HG02642 (cell line): ENCODE data around the gene CNPY1.

ENCODE experiments used
- ATAC-seq: cut with Tn5 transposase; IDR thresholded peaks from one replicate; pipeline ENCODE4 v1.9.1; 2021; ENCODE audit warnings: mild to moderate bottlenecking; ENCODE audit not compliant: unreplicated experiment, poor library complexity

The CNPY1 gene

GRCh38 chr7:155560196-155560885 is 14.0 kb upstream of the CNPY1 start:
- no peak for ATAC-seq

GRCh38 chr7:155559519-155560108 is 13.3 kb upstream of the CNPY1 start:
- ATAC-seq: no peak

- no peak for ATAC-seq
These were observed 12.6 kb upstream of the CNPY1 start for GRCh38 chr7:155558961-155559360.

- no peak for ATAC-seq
These were observed 12.0 kb upstream of the CNPY1 start for GRCh38 chr7:155558351-155558750.

DNA sequence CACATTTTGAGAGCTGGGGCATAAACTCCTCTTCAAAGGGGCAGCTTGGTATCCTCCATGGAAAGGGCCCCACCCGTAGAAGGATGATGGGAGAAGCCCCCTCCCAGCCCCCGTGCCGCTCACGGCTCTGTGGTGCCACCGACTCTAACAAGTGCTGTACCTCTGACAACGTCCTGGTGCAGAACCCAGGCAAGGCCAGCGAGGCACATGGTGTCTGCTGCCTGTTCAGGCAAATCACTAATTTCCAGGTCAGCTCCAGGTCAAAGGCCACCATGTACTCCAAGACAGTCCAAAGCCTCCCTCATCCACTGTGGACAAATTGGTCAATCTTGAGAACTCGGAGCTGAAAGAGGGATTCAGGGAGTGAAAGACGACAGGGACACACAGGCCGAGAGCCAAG is 11.4 kb upstream of the CNPY1 start:
- ATAC-seq: no peak

GRCh38 chr7:155556763-155557162 is 10.4 kb upstream of the CNPY1 start:
- no peak for ATAC-seq

GRCh38 chr7:155555116-155555695 is 8.8 kb upstream of the CNPY1 start:
- ATAC-seq: no peak

GRCh38 chr7:155553871-155554270 is 7.5 kb upstream of the CNPY1 start:
- ATAC-seq: no peak

GRCh38 chr7:155551785-155552611 is 5.6 kb upstream of the CNPY1 start:
- no peak for ATAC-seq

DNA sequence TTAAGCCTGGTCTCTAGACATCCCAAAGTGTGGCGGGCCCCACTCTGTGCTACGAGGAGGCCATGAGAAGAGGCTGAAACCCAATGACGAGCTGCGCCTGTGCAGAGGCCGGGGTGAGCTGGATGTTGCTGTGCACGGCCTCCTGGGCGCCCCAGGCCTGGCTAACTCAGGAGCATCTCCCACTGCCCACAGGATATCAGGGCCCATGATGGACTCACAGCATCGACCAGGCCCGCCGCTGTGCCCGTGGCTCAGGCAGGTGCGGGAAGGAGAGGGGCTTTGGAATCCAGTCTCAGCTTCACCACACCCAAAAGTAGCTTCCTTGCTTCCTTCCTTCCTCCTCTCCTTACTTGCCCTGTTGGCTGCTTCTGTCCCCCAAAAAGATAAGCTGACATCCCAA is 4.6 kb upstream of the CNPY1 start:
- ATAC-seq: no peak

DNA sequence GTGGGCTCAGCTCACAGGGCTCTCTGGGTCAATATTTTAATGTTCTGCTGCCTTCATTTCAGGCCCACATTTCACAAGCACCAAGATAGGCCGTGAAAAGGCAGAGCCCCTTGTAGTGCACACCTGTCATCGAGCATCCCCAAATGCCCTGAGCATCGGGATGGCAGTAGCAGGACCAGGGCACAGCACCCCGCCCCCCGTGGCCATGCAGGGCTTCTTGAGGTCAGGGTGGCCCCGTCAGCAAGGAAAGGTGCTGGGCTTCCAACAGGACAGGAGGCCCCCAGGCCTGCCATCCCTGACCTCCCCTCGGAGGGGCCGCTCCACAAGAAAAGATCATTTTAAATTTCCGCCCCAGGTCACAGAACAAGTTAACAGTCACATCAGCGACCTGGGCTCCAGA is 2.9 kb upstream of the CNPY1 start:
- no peak for ATAC-seq

GRCh38 chr7:155547161-155547791 is 917 bp upstream of the CNPY1 start:
- ATAC-seq: no peak

- no peak for ATAC-seq
These were observed 1.0 kb downstream of the CNPY1 start for GRCh38 chr7:155545348-155545747.

GRCh38 chr7:155544485-155544884 is 1.9 kb downstream of the CNPY1 start:
- no peak for ATAC-seq

DNA sequence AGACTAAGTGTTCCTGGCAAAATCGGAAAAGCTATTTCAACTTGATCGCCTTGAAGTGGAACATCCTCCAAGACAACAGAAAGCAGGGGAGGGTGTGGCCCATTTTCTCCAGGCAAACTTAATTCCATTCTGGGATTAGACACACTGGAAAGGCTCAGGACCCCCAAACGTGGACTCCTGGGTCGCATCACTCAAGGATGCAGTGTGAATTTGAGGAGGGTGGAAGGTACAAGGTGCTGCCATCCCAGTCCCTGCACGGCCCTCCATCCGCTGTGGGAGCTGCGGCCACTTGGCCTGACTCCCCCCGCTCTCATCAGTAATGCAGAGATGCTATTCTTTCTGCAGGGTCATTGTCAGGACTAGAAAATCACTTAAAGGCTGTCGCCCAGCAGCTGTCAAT is 2.4 kb downstream of the CNPY1 start:
- no peak for ATAC-seq

- no peak for ATAC-seq
These were observed 3.1 kb downstream of the CNPY1 start for GRCh38 chr7:155543011-155543876.

DNA sequence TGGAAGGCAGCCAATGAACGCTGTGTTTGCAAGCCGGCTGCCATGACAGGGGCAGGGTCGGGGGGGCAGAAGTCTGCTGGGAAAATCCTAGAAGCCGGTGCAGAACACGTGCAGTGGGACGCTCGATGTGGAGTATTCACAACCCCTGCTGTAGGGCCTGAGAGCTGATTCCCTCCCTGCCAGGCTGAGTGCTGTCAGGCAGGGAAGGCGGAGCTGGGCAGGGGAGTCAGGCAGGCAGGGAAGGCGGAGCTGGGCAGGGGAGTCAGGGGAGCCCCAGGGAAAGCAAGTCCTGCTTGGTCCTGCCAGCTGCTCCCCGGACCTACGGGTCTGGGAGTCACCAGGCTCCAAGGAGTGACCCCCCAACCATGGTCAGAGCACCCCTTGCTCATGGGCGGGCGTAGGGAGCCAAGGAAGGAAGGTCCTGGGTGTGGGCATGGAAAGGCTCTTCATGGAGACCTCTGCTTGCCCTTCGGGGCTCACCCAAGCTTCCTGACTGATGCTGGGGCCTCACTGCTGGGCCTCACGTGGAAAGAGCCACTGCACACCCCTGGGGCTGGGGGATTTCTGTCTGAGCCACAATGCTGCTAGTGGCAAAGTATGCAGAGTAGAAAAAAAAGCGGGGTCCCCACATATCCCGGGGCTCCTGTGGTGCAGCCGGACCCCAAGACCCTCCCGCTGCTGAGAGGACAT is 4.2 kb downstream of the CNPY1 start:
- no peak for ATAC-seq

- ATAC-seq: no peak
These were observed 5.8 kb downstream of the CNPY1 start for GRCh38 chr7:155540553-155540952.

GRCh38 chr7:155538293-155538692 is 8.1 kb downstream of the CNPY1 start:
- ATAC-seq: no peak
